ENCODE measurements around the gene ZSWIM6.

- no peak for TF ChIP-seq ZNF384 (IDR thresholded peaks at IDR 0.05)
- no peak for TF ChIP-seq FOXA1 (IDR thresholded peaks at IDR 0.05)
- TF ChIP-seq FOXK2 (IDR thresholded peaks at IDR 0.05): no peak
- no peak for TF ChIP-seq SP1 (IDR thresholded peaks at IDR 0.05)
These were observed 45.5 kb upstream of the ZSWIM6 start for GRCh38 chr5:61286446-61287132.
